Fibroblast of lung (primary cell): ENCODE results near the gene MAT2B. TPM values are rescaled to one million over a fixed set of nuclear protein-coding genes. Genes with fewer than 3 reads are reported as not detected.

Experiments
- DNase-seq, 2 donors: peaks; one replicate each; pipeline versions ENCODE4 v3.0.0 to v3.0.0-alpha.2; 2010; ENCODE audit warnings: low read depth in 2 of 2
- H2AFZ ChIP-seq: 2 replicates; pipeline ENCODE4 v1.5.1; 2012; ENCODE audit warnings: low read length, control low read depth, inconsistent platforms
- H3K27ac ChIP-seq: 2 replicates; pipeline ENCODE4 v1.5.1; 2011; ENCODE audit warnings: low read length, control low read depth; ENCODE audit not compliant: insufficient read depth
- H3K27me3 ChIP-seq: 2 replicates; pipeline ENCODE4 v1.5.1; 2011; ENCODE audit warnings: mild to moderate bottlenecking, low read length; ENCODE audit not compliant: control insufficient read depth, insufficient read depth
- H3K36me3 ChIP-seq: 2 replicates; pipeline ENCODE4 v1.5.1; 2011; ENCODE audit warnings: low read length; ENCODE audit not compliant: control insufficient read depth, insufficient read depth
- H3K4me1 ChIP-seq: 2 replicates; pipeline ENCODE4 v1.5.1; 2011; ENCODE audit warnings: low read length; ENCODE audit not compliant: control insufficient read depth, insufficient read depth; ENCODE audit errors: extremely low read depth
- H3K4me2 ChIP-seq: 2 replicates; pipeline ENCODE4 v1.5.1; 2011; ENCODE audit warnings: low read length, control low read depth; ENCODE audit not compliant: insufficient read depth; ENCODE audit errors: extremely low read depth
- H3K4me3 ChIP-seq, 4 experiments: fragments of 200-600 bp in 1 of 4; sonication (generic) in 1 of 4; replicated peaks in 1 of 4; 2 replicates each; pipeline ENCODE4 v1.5.1; 2011 to 2016; ENCODE audit warnings: low read length in 4 of 4, low read depth in 3 of 4, mild to moderate bottlenecking in 3 of 4, control low read depth in 2 of 4, inconsistent platforms in 1 of 4, mixed read lengths in 1 of 4; ENCODE audit not compliant: insufficient read depth in 1 of 4; ENCODE audit errors: control extremely low read depth in 1 of 4
- H3K79me2 ChIP-seq: 2 replicates; pipeline ENCODE4 v1.5.1; 2012; ENCODE audit warnings: mild to moderate bottlenecking, low read length, inconsistent platforms; ENCODE audit not compliant: control insufficient read depth, insufficient read depth
- H3K9ac ChIP-seq: 2 replicates; pipeline ENCODE4 v1.5.1; 2011; ENCODE audit warnings: mild to moderate bottlenecking, low read length, control low read depth; ENCODE audit not compliant: insufficient read depth
- H3K9me3 ChIP-seq: 2 replicates; pipeline ENCODE4 v1.5.1; 2012; ENCODE audit warnings: low read depth, low read length; ENCODE audit not compliant: control insufficient read depth, insufficient read depth
- H4K20me1 ChIP-seq: 2 replicates; pipeline ENCODE4 v1.5.1; 2011; ENCODE audit warnings: low read length; ENCODE audit not compliant: control insufficient read depth, insufficient read depth; ENCODE audit errors: extremely low read depth
- EZH2 ChIP-seq: IDR thresholded peaks from 2 replicates; pipeline ENCODE4 v1.5.1; 2012; ENCODE audit warnings: low read length, control low read depth, mild to moderate bottlenecking; ENCODE audit errors: missing control alignments
- polyA plus RNA-seq, 2 donors: library from polyadenylated mRNA; depleted of rRNA in 1 of 2; stranded (reverse) in 1 of 2; unstranded in 1 of 2; fragments of >200 nt; gene quantifications; 2 replicates each; pipeline ENCODE4 v1.2.1, GENCODE V29; 2011 to 2012; ENCODE audit warnings: missing spikeins in 1 of 2
- total RNA-seq: library from RNA; depleted of rRNA; stranded (reverse); fragments of >200 nt; gene quantifications from 2 replicates; pipeline ENCODE4 v1.2.1, GENCODE V29; 2014
- TF ChIP-seq, protein P1 (sequence below), 2 donors: IDR thresholded peaks in 1 of 2; conservative IDR thresholded peaks in 1 of 2; 1 replicate in 1 of 2; 2 replicates in 1 of 2; pipeline ENCODE4 v1.5.1; 2011 to 2012; ENCODE audit warnings: low read length in 2 of 2, control low read depth in 1 of 2, inconsistent platforms in 1 of 2, low read depth in 1 of 2, mild to moderate bottlenecking in 1 of 2

The MAT2B gene
- total and polyA plus RNA-seq, 2 donors (not counting 1 experiment from before 2014, with no cell fraction given): 93.6 to 136 TPM

DNA sequence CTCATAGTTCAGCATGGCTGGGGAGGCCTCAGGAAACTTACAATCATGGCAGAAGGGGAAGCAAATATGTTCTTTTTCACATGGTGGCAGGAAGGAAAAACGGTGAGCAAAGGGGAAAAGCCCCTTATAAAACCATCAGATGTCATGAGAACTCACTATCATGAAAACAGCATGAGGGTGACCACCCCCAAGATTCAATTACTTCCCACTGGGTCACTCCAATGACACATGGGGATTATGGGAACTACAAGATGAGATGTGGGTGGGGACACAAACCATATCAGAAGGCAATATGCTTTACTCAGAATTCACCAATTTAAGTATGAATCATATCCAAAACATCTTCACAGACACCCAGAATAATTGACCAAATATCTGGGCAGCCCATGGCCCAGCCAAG, 19.7 kb downstream of the MAT2B start:
- DNase-seq: no peak
- no peak overlapping the region for H3K27ac ChIP-seq
- no peak overlapping the region for H3K4me3 ChIP-seq
- no peak overlapping the region for H3K9ac ChIP-seq
- H3K4me1 ChIP-seq: no peaks in the 10 kb centered on the region
- H4K20me1 ChIP-seq: no peaks in the 10 kb centered on the region
- H3K4me2 ChIP-seq: no peak overlapping the region
- TF ChIP-seq EZH2: no peak
- TF ChIP-seq, protein P1, sequence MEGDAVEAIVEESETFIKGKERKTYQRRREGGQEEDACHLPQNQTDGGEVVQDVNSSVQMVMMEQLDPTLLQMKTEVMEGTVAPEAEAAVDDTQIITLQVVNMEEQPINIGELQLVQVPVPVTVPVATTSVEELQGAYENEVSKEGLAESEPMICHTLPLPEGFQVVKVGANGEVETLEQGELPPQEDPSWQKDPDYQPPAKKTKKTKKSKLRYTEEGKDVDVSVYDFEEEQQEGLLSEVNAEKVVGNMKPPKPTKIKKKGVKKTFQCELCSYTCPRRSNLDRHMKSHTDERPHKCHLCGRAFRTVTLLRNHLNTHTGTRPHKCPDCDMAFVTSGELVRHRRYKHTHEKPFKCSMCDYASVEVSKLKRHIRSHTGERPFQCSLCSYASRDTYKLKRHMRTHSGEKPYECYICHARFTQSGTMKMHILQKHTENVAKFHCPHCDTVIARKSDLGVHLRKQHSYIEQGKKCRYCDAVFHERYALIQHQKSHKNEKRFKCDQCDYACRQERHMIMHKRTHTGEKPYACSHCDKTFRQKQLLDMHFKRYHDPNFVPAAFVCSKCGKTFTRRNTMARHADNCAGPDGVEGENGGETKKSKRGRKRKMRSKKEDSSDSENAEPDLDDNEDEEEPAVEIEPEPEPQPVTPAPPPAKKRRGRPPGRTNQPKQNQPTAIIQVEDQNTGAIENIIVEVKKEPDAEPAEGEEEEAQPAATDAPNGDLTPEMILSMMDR (conservative IDR thresholded peaks at IDR 0.05 in 1 of 2, IDR thresholded peaks at IDR 0.05 in 1 of 2; ENCODE audit: low read depth in 1 of 2, low read length in 2 of 2): no peak
- H3K36me3 ChIP-seq: no peaks in the 10 kb centered on the region
- H2AFZ ChIP-seq: no peak overlapping the region
- no peaks in the 10 kb centered on the region for H3K79me2 ChIP-seq
- H3K9me3 ChIP-seq: no peaks in the 10 kb centered on the region
- no peaks in the 10 kb centered on the region for H3K27me3 ChIP-seq

DNA sequence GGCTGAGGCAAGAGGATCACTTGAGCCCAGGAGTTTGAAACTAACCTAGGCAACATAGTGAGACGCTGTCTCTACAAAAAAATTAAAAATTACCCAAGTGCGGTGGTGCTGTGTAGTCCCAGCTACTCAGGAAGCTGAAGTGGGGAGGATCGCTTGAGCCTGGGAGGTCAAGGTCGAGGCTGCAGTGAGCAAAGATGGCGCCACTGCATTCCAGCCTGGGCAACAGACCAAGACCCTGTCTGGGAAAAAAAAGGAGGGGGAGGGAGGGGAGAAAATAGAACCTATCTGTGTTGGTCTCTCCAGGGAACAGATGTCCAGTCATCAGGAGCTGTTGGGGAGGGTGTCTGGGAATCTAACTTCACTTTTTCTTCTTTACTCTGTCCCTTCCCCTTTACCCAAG, 24.3 kb downstream of the MAT2B start:
- DNase-seq: no peak
- no peaks in the 10 kb centered on the region for H3K36me3 ChIP-seq
- no peak for TF ChIP-seq EZH2
- TF ChIP-seq, protein P1 (conservative IDR thresholded peaks at IDR 0.05 in 1 of 2, IDR thresholded peaks at IDR 0.05 in 1 of 2; ENCODE audit: low read depth in 1 of 2, low read length in 2 of 2): no peak
- H3K27ac ChIP-seq: no peak overlapping the region
- no peaks in the 10 kb centered on the region for H3K79me2 ChIP-seq
- no peak overlapping the region for H3K9ac ChIP-seq
- H3K9me3 ChIP-seq: no peaks in the 10 kb centered on the region
- H3K4me1 ChIP-seq: no peaks in the 10 kb centered on the region
- H3K4me3 ChIP-seq: no peak overlapping the region
- no peak overlapping the region for H2AFZ ChIP-seq
- no peak overlapping the region for H3K4me2 ChIP-seq
- H3K27me3 ChIP-seq: no peaks in the 10 kb centered on the region
- no peaks in the 10 kb centered on the region for H4K20me1 ChIP-seq

GRCh38 chr5:163531272-163531671, 25.9 kb downstream of the MAT2B start:
- H3K27ac ChIP-seq: no peak overlapping the region
- no peak for DNase-seq
- H3K4me3 ChIP-seq: no peak overlapping the region
- no peaks in the 10 kb centered on the region for H3K79me2 ChIP-seq
- no peak overlapping the region for H2AFZ ChIP-seq
- no peaks in the 10 kb centered on the region for H3K27me3 ChIP-seq
- H3K4me2 ChIP-seq: no peak overlapping the region
- no peaks in the 10 kb centered on the region for H4K20me1 ChIP-seq
- H3K9ac ChIP-seq: no peak overlapping the region
- no peak for TF ChIP-seq EZH2
- TF ChIP-seq, protein P1 (conservative IDR thresholded peaks at IDR 0.05 in 1 of 2, IDR thresholded peaks at IDR 0.05 in 1 of 2; ENCODE audit: low read depth in 1 of 2, low read length in 2 of 2): no peak
- H3K36me3 ChIP-seq: no peaks in the 10 kb centered on the region
- no peaks in the 10 kb centered on the region for H3K4me1 ChIP-seq
- no peaks in the 10 kb centered on the region for H3K9me3 ChIP-seq
